ENCODE results near the gene IDH3B. TPM values are rescaled to one million over a fixed set of nuclear protein-coding genes. Genes with fewer than 3 reads are reported as not detected.
"Not testable (repeated sequence)": the region's sequence is repeated elsewhere in the genome, so short reads cannot be mapped to it uniquely, and the experiment has no call there.

IDH3B gene
- total and polyA plus RNA-seq, 11 donors, result 122 to 356 (median 197) TPM

DNA sequence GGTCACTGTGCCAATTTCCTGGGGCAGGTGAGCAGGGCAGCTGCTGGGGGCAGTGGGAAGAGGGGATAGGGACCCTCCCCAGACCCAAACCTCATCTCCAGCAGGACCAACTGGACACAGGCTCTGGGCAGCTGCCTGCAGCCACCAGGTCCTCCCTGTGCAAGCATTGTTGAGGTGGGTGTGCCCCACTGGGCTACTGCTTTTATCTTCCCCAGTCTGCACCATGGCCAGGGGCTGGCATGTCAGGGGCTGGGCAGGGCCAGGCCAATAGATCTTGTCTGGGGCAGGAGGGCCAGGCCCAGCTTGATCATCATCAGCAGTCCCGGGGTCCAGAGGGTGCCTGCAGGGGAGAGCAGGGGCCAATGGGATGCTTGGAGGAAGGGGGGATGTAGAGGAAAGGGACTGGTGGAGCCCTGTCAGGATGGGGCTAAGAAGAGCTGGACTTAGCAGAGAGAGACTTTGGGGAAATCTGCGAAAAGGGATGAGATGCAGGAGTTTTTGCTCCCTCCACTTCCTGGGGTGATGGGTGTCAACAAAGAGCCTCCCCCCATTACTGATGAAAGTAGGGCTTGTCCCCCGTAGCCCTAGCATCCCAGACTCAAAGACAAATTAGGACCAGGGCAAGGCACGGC lies 34.3 kb upstream of the IDH3B start:
- intact Hi-C loops (cut with DNase I), result loop anchor here in 4 of 10 donors (5.0 to 10.0 kb wide), 3 partner anchors 54 to 156 kb away; partner anchors contain the start of genes PCED1A (in 2 of the 4) and VPS16 (in 2 of the 4)
- Histone ChIP-seq H3K9me3 (no peaks in the 10 kb centered on the region), H3K4me1 (peaks cover 0 to 10% (median 0%) of the 10 kb centered on the region in 12 donors), H3K27ac (no peak overlapping the region), H3K4me3 (no peak overlapping the region), H3K36me3 (no peaks in the 10 kb centered on the region), H3K27me3 (peaks cover 0 to 32% (median 4%) of the 10 kb centered on the region in 9 donors)
- TF ChIP-seq, protein P1, sequence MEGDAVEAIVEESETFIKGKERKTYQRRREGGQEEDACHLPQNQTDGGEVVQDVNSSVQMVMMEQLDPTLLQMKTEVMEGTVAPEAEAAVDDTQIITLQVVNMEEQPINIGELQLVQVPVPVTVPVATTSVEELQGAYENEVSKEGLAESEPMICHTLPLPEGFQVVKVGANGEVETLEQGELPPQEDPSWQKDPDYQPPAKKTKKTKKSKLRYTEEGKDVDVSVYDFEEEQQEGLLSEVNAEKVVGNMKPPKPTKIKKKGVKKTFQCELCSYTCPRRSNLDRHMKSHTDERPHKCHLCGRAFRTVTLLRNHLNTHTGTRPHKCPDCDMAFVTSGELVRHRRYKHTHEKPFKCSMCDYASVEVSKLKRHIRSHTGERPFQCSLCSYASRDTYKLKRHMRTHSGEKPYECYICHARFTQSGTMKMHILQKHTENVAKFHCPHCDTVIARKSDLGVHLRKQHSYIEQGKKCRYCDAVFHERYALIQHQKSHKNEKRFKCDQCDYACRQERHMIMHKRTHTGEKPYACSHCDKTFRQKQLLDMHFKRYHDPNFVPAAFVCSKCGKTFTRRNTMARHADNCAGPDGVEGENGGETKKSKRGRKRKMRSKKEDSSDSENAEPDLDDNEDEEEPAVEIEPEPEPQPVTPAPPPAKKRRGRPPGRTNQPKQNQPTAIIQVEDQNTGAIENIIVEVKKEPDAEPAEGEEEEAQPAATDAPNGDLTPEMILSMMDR (IDR thresholded peaks at IDR 0.05), result no peak
- TF ChIP-seq POLR2A (IDR thresholded peaks at IDR 0.05), result no peak
- DNase-seq (peak in 1 of 5 donors; percentile 1), ATAC-seq (no peak)
- 77 to 90% (median 82%) methylated on average over 4 of the region's 4 CpGs for WGBS, 4 donors

DNA sequence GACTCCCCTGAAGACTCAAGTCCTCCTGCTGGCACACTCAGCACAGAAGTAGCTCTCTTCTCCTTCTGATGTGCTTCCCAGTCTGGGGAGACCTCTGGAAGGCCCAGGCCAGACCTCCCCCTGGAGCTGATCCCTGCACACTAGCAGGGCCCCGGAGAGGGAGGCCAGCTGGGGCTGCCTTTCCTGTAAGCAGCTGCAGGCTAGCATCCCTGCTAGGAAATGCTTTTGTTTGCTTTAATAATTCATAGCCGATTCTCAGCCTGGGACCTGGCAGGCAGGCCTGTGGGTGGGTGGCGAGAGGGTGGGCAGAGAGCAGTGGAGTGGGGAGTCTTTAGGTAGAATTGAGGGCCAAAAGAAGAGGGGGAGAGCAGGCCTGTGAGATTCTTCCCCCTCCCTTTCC lies 33.8 kb upstream of the IDH3B start:
- ATAC-seq (no peak), DNase-seq (peak in 1 of 5 donors; percentile 5)
- intact Hi-C loops (cut with DNase I), result loop anchor here in 4 of 10 donors (5.0 to 10.0 kb wide), 3 partner anchors 55 to 157 kb away; partner anchors contain the start of genes PCED1A (in 2 of the 4) and VPS16 (in 2 of the 4)
- H3K36me3 ChIP-seq, result no peaks in the 10 kb centered on the region
- TF ChIP-seq POLR2A (IDR thresholded peaks at IDR 0.05), result no peak
- TF ChIP-seq, protein P1 (IDR thresholded peaks at IDR 0.05), result no peak
- no peak overlapping the region for H3K4me3 ChIP-seq
- 54 to 77% (median 74%) methylated on average over 3 of the region's 3 CpGs for WGBS, 4 donors
- no peaks in the 10 kb centered on the region for H3K9me3 ChIP-seq
- peaks cover 0 to 12% (median 0%) of the 10 kb centered on the region in 12 donors for H3K4me1 ChIP-seq
- H3K27me3 ChIP-seq, result peaks cover 0 to 32% (median 4%) of the 10 kb centered on the region in 9 donors
- no peak overlapping the region for H3K27ac ChIP-seq

DNA sequence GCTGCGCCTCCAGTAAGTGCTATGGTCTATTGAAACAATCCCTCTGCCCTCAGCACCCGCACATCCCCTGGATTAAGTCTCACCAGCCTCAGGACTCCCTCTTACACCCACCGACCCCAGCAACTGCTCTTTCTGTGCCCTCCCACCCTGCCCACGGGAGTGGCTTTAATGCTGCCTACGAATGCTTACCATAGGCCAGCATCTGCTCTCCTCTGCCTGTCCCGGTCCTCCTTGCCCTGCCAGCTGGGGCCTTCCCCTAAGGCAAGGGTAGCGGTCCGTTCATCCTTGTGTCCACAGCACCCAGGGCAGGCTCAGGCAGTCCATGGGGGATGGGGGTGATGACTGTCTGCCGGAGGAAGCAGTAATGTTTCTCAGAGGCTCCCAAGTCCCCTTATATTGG lies 32.6 kb upstream of the IDH3B start:
- Histone ChIP-seq H3K27ac (no peak overlapping the region), H3K27me3 (peaks cover 0 to 32% (median 4%) of the 10 kb centered on the region in 9 donors), H3K4me1 (peaks cover 0 to 20% (median 4%) of the 10 kb centered on the region in 12 donors), H3K9me3 (no peaks in the 10 kb centered on the region), H3K36me3 (no peaks in the 10 kb centered on the region), H3K4me3 (no peak overlapping the region)
- 95 to 97% (median 95%) methylated on average over 9 of the region's 9 CpGs for WGBS, 4 donors
- TF ChIP-seq POLR2A (IDR thresholded peaks at IDR 0.05), result no peak
- TF ChIP-seq, protein P1 (IDR thresholded peaks at IDR 0.05), result no peak
- DNase-seq (no peak), ATAC-seq (no peak)
- intact Hi-C loops (cut with DNase I), result loop anchor here in 4 of 10 donors (5.0 to 10.0 kb wide), 3 partner anchors 56 to 158 kb away; partner anchors contain the start of genes PCED1A (in 2 of the 4) and VPS16 (in 2 of the 4)

DNA sequence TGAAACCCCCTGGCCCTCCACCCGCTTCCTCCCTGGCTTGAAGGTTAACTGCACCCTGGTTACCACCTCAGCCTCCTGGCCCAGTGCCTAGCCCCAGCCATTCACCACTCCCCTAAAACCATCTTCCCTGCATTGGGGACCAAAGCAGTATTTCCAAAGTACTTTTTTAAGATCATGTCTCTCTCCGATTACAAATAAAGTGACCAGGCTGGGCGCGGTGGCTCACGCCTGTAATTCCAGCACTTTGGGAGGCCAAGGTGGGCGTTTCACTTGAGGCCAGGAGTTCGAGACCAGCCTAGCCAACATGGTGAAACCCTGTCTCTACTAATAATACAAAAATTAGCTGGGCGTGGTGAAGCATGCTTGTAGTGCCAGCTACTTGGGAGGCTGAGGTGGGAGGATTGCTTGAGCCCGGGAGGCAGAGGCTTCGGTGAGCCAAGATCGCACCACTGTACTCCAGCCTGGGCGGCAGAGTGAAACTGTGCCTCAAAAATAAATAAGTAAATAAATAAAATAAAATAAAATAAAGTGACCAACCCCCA lies 32.0 kb upstream of the IDH3B start:
- intact Hi-C loops (cut with DNase I), result loop anchor here in 4 of 10 donors (5.0 to 10.0 kb wide), 3 partner anchors 56 to 159 kb away; partner anchors contain the start of genes PCED1A (in 2 of the 4) and VPS16 (in 2 of the 4)
- H3K36me3 ChIP-seq, H3K27ac ChIP-seq, H3K9me3 ChIP-seq, ATAC-seq, H3K4me3 ChIP-seq: not testable (repeated sequence)
- Histone ChIP-seq H3K4me1 (peaks cover 0 to 22% (median 4%) of the 10 kb centered on the region in 12 donors), H3K27me3 (peaks cover 0 to 33% (median 4%) of the 10 kb centered on the region in 9 donors)
- WGBS, 4 donors, result 98% methylated on average over 12 of the region's 12 CpGs
- peak in 1 of 5 donors; percentile 1 for DNase-seq
